Occipital lobe (tissue), 2 donors: ENCODE data around the gene SUGCT. TPM values are rescaled to one million over a fixed set of nuclear protein-coding genes. Genes with fewer than 3 reads are reported as not detected.

Experiments
- DNase-seq: peaks from one replicate; lab custom pipeline; 2025; lab: John Stamatoyannopoulos, UW
- total RNA-seq: library from RNA; depleted of rRNA; stranded (reverse); fragments of >200 nt; gene quantifications from one replicate; pipeline ENCODE4 v1.2.3, GENCODE V29; 2014

SUGCT gene
- total RNA-seq, 1 donor from 2014 or later = 3.9 TPM

DNA sequence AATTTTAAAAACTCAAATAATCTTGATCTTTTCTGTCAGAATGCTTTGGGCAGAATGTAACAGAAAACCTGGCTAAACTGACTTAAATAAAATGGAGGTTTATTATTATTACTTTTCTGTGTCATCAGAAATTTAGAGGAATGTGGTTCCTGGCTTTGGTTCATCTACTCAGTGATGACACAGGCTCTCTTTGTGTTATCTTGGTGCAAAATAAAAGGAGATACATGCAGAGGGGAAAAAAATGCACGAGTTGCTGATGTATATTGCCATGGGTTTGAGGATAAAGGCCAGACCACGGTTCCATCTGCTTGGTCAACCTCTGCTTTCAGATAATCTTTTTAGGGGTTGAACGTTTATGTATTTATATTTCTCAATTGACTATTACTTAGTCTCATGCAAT is 181.4 kb downstream of the SUGCT start:
- DNase-seq = no peak

DNA sequence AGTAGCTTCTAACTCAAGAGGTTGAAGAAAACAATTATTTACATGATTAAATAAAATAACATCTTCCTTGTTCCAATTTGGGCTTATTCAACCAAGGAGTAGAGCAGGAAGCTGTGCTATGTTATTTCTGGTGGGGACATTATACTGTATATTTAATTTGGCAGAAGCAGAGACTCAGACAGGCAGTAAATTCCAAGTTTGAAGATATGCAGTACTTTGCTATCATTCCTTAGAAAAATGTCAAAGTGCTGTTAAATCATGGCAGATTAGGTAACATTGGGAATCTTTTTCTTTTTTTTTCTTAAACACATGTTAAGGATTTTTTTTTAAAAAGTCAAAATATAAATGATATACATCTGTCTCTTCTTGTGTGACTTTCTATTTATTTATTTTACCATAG is 190.1 kb downstream of the SUGCT start:
- DNase-seq = no peak

DNA sequence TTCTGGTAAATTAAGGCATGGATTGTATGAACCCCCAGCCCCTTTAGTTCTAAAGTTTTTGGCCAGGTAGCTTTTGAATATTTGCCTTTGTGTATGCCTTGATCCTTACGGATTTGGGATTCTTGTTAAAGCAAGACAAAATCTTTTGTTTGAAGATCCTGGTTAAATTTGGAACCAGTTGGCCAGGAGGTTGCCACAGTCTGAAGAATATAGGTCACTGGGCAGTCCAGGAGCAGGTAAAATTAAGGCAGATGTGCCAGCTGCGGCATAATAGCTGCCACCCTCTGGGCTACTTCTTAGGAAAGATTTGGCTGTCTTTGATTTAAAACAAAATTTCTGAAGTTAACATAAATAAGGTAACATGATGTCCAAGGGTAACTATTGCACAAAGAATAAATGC is 192.3 kb downstream of the SUGCT start:
- no peak for DNase-seq

GRCh38 chr7:40327873-40328272 is 193.1 kb downstream of the SUGCT start:
- no peak for DNase-seq

GRCh38 chr7:40329601-40330153 is 194.9 kb downstream of the SUGCT start:
- peak; percentile 4 for DNase-seq

DNA sequence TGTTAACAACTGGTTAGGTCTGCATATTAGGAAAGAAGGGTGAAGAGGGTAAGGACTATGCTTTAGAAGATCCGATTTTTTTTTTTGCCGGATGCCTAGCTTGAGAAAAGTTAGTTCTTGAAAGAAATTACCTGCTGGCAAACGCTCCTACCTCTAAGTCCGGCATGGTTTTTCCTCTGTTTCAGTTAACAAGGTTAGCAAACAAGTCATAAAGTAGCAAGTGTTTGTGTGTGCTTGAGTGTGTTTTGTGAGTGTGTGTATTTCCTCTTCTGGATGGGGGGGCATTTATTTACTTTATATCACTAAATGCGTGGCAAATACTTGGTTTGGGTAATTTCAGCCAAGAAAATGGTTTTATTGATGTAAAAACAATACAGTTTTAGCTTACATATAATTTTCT is 195.6 kb downstream of the SUGCT start:
- no peak for DNase-seq

- DNase-seq = no peak
Observed at GRCh38 chr7:40331915-40332314, 197.1 kb downstream of the SUGCT start.

- no peak for DNase-seq
Observed at GRCh38 chr7:40332516-40332915, 197.7 kb downstream of the SUGCT start.

- DNase-seq = no peak
Observed at GRCh38 chr7:40341836-40342235, 207.0 kb downstream of the SUGCT start.

DNA sequence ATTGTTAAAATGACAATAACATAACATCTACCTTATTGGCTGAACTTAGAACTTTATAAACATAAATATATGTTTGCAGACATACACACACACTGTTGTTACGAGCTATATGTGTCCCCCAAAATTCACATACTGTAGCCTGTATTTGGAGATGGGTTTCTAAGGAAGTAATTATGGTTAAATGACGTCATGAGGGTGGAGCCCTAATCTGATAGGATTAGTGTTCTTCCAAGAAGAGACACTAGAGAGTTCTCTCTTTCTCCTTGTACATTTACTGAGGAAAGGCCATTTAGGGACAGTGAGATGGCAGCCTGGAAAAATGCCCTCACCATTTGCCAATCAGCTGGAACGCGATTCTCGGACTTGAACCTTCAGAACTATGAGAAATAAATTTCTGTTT is 211.7 kb downstream of the SUGCT start:
- DNase-seq = no peak

DNA sequence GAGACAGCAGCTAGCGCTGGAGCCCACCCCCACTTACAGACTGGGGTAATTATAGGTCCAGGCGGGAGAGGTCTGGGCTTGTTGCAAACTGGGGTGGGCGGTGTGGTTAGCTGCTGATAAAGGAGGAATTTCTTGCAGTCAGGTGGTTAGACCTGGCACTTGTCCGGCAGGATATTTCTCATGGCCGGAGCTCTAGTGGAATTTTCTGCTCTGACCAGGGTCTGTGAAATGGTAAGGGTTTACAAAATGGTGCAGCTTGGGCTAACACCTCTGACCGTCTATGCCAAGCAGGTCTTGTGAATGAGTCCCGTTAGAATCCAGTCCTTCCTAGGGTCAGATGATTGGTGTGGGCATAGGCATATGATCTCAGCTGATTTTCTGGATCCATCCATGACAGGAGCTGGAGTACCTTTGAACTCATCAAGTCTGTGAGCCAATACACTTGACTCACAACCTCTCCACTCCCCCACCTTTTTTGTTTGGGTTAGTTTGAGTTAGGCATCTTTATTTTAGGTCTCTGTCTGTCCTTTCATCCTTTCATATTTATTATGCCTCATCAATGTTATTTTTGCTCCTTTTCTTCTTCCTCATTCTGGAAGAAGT is 213.4 kb downstream of the SUGCT start:
- no peak for DNase-seq

DNA sequence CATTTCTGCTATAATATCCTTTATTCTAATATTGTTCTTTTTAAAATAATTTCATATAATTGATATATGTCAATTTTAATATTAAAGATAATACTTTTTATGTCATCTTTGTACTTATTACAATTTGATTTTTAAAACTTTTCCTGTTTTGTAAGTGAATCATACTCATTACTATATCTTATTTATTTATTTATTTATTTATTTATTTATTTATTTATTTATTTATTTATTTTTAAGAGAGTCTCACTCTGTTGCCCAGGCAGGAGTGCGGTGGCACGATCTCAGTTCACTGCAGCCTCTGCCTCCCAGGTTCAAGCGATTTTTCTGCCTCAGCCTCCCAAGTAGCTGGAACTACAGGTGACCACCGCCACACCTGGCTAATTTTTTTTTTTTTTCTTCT is 215.3 kb downstream of the SUGCT start:
- no peak for DNase-seq

GRCh38 chr7:40354711-40355110 is 219.9 kb downstream of the SUGCT start:
- no peak for DNase-seq

DNA sequence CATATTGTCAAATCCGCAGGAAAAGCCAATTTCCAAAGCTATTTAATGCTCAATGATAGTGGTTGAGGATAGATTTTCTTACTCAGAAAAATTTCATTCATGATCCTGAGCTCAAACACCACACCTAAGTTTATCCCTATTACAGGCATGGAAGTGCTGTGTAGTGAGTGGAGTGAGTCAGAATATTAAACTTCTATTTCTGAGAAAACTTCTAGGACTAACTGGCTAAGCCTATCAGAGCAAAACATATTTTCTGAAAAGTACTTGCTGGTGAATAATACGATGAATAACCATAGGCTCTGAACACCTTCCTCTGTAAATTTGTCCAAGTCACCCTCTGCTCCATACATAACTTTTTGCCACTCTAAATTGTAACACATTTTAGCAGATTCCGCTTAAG is 221.5 kb downstream of the SUGCT start:
- DNase-seq = no peak

DNA sequence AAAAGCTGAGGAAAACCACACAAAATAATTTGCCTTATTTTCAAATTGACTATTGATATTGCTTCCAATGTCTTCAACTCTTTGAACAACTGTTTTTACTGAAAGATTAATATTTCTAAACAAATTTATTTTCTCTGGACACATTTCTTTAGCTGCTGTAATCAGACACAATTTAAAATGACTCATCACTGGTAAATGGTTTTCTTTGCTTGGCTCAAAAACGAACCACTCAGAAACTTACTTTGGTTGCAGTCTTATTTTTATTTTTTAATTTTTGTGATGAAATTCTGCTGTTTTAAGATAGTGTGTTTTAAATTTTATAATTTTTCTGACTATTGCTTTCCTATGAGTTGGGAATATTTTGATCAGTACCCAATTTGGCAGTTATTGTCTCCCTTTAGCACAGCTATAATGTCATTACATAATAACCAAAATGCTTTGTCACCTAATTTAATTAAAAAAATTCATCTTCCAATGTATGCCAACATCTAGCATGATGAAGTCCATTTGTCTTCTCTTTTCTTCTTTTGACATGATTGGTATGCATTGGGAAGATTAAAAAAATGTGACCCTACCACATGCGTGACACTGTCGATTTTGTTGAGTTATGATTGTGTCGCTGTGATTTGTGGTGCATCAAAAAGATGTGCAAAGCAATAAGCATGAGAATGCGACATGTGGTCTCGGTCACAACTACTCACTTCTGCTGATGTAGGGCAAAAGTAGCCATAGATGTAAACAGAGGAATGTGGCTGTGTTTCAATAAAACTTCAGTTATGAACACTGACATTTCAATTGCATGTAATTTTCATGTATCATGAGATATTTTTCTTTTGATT is 222.3 kb downstream of the SUGCT start:
- DNase-seq = no peak

- DNase-seq = no peak
Observed at GRCh38 chr7:40369641-40370277, 235.0 kb downstream of the SUGCT start.

GRCh38 chr7:40371806-40372440 is 237.1 kb downstream of the SUGCT start:
- no peak for DNase-seq

- no peak for DNase-seq
Observed at GRCh38 chr7:40374575-40374974, 239.8 kb downstream of the SUGCT start.

- no peak for DNase-seq
Observed at GRCh38 chr7:40380111-40380510, 245.3 kb downstream of the SUGCT start.

- no peak for DNase-seq
Observed at GRCh38 chr7:40382145-40382544, 247.3 kb downstream of the SUGCT start.

DNA sequence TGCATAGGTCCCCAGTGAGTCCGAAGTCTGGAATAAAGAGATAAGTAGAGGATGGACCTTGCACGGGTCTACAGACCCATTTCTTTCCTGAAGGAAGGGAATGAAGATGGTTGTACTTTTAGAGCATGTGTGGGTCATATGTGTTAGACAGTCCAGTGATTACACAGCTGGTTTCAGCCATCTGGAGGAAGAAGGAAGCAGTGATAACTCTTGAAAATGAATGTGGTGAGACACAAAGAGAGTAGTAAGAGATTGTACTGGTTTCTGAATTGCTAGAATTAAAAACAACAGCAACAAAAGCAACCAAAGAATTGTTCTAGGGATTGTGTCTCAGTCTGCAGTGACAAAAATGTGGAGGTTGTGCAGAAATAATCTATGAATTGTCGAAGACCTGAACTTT is 258.9 kb downstream of the SUGCT start:
- DNase-seq = no peak

DNA sequence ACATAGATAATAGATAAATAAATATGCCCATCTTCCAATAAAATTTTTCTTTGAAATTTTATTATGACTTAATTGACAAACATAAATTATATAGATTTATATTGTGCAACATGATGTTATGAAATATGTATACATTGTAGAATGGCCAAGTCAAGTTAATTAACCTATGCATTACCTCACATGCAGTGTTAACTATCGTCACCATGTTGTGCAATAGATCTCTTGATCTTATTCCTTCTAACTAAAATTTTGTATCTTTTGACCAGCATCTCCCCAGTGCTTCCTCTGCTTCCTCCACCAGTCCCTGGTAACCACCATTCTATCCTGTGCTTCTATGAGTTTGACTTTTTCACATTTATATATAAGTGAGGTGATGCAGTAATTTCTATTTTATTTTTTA is 259.6 kb downstream of the SUGCT start:
- DNase-seq = no peak
